ENCODE data around the gene CHGA. TPM values are rescaled to one million over a fixed set of nuclear protein-coding genes. Genes with fewer than 3 reads are reported as not detected.

Gene CHGA, protein sequence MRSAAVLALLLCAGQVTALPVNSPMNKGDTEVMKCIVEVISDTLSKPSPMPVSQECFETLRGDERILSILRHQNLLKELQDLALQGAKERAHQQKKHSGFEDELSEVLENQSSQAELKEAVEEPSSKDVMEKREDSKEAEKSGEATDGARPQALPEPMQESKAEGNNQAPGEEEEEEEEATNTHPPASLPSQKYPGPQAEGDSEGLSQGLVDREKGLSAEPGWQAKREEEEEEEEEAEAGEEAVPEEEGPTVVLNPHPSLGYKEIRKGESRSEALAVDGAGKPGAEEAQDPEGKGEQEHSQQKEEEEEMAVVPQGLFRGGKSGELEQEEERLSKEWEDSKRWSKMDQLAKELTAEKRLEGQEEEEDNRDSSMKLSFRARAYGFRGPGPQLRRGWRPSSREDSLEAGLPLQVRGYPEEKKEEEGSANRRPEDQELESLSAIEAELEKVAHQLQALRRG
- total RNA-seq = under 1 TPM in 2 of 6 experiments, not detected in 4; 0.18 to 0.25 TPM
- long read RNA-seq = 0 reads

DNA sequence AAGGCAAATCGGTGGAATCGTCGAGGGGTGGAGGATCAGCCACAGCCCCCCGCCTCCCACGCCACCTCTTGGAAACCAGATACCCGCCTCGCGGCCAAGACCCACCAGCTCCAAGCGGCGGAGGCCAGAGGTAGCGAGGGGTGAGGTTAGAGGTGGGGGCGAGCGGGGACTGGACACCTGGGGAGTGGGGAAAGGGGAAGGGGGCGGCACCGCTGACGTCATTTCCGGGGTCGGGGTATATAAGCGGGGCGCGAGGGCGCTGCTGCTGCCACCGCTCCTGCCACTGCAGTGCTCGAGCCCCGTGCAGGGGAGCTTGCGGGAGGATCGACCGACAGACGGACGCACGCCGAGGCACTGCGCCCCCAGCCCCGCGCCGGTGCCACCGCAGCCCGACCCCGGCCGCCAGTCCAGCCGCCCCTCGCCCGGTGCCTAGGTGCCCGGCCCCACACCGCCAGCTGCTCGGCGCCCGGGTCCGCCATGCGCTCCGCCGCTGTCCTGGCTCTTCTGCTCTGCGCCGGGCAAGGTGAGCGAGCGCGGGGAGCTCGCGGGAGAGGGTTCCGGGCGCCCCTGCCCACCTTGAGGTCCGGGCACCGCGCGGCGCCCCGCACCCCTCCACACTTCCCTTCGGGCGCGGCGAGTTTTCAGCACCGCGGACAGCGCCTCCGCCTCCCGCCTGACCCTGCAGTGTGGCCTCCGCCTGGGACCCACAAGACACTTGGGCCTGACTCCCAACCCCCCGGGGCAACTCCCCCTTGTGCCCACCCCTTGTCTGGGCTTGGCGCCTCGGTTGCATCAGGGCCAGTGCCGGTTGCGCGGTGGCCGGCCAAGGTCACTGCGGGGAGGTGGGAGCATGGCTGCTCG, at the start of gene CHGA:
Gene CHGA (plus strand): TSS at position 268 of the 861 bp plus-strand sequence. CDS start 210 bp downstream, at position 478.
- Histone ChIP-seq H3K4me3 (no peak within 1 kb of the TSS), H3K27ac (no peak within 1 kb of the TSS), H3K9me3 (no peaks in the 10 kb centered on the region), H3K36me3 (no peaks in the 10 kb centered on the region), H3K27me3 (no peaks in the 10 kb centered on the region), H3K4me1 (peaks cover 0 to 4% (median 0%) of the 10 kb centered on the region in 4 donors)
- intact Hi-C loops (cut with DNase I) = no loop called here
- ATAC-seq (peak; percentile 60 to 81 (median 66)), DNase-seq (peak in 1 of 3 donors; percentile 49)
- TF ChIP-seq, protein P1, sequence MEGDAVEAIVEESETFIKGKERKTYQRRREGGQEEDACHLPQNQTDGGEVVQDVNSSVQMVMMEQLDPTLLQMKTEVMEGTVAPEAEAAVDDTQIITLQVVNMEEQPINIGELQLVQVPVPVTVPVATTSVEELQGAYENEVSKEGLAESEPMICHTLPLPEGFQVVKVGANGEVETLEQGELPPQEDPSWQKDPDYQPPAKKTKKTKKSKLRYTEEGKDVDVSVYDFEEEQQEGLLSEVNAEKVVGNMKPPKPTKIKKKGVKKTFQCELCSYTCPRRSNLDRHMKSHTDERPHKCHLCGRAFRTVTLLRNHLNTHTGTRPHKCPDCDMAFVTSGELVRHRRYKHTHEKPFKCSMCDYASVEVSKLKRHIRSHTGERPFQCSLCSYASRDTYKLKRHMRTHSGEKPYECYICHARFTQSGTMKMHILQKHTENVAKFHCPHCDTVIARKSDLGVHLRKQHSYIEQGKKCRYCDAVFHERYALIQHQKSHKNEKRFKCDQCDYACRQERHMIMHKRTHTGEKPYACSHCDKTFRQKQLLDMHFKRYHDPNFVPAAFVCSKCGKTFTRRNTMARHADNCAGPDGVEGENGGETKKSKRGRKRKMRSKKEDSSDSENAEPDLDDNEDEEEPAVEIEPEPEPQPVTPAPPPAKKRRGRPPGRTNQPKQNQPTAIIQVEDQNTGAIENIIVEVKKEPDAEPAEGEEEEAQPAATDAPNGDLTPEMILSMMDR (IDR thresholded peaks at IDR 0.05) = no peak
- no peak for TF ChIP-seq POLR2A (IDR thresholded peaks at IDR 0.05)
- WGBS (ENCODE audit: insufficient coverage, low coverage, low lambda C conversion rate, missing lambda C conversion rate) = 7% methylated on average over 19 of the region's 86 CpGs

DNA sequence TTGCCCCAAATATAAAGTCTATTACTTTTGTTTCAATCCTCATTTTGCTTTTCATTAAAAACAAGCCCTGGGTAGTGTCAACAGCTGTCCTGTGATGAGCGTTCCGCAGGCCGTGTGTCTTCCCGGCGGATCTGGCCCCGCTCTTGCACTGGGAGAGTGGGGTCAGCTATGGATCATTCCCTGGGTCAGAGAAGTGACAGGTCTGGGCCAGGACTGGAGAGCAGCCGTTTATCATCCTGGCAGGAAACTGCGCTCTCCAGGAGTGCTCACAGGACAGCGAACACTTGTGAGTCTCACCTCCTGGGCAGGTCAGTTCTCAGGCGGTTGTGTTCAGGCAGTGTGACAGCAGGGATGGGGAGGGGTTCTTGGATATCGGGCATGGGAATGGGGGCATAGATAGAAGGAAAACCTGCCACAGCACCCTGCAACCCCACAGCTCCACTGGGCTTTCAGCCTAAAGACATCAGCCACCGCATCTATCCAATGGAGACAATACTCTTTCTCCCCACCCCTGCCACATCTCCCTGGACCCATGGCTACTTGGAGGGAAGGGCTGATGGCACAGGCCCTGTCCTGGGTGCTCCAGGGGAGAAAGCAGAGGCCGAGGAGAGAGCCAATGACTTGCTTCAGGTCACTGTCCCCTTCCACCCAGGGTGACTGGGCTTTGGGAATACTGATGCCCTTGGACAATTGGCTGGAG, 47.8 kb upstream of the CHGA start:
- ATAC-seq (no peak), DNase-seq (no peak)
- H3K27ac ChIP-seq = no peak overlapping the region
- peaks cover 0 to 17% (median 10%) of the 10 kb centered on the region in 4 donors for H3K4me1 ChIP-seq
- intact Hi-C loops (cut with DNase I) = no loop called here
- 70% methylated on average over 8 of the region's 13 CpGs for WGBS (ENCODE audit: insufficient coverage, low coverage, low lambda C conversion rate, missing lambda C conversion rate)
- no peak overlapping the region for H3K4me3 ChIP-seq
- H3K9me3 ChIP-seq = no peaks in the 10 kb centered on the region
- no peaks in the 10 kb centered on the region for H3K27me3 ChIP-seq
- TF ChIP-seq, protein P1 (IDR thresholded peaks at IDR 0.05) = no peak
- TF ChIP-seq POLR2A (IDR thresholded peaks at IDR 0.05) = no peak
- H3K36me3 ChIP-seq = no peaks in the 10 kb centered on the region

DNA sequence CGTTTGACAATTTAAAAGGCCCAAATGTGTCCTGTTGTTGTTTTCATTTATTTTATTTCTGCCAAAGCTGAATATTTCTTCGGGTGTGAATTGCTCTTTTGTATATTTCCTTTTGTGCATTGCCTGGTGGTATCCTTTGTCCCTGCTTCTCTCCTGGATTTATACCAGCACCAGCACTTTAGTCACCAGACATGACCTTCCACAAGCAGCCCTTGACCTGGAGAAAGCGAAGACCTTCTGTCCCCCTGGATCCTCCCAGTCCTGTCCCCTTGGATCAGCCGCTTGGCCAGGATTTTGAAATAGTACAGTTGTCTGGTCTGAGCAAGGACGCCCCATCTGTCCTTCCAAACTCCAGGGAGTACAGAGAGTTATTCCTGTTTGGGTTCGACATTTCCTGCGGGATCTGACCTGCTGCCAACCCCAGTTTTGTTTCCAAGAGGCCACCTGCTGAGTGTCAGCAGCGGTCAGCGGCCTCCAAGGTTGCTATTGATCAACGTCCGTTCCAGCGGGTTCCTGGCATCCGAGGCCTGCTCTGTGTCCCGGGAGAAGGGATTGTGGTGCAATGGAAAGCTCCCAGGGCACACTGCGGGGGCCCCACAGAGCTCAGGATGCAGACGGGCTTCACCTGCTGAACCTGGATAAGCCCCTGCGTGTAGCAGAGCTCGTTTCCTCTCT, 45.1 kb upstream of the CHGA start:
- Histone ChIP-seq H3K36me3 (no peaks in the 10 kb centered on the region), H3K27ac (peak overlapping the region; percentile 9 to 65 (median 43)), H3K4me1 (peaks cover 0 to 22% (median 10%) of the 10 kb centered on the region in 4 donors), H3K4me3 (no peak overlapping the region), H3K27me3 (no peaks in the 10 kb centered on the region), H3K9me3 (no peaks in the 10 kb centered on the region)
- peak; percentile 84 to 95 (median 93) for DNase-seq
- TF ChIP-seq, protein P1 (IDR thresholded peaks at IDR 0.05) = no peak
- TF ChIP-seq POLR2A (IDR thresholded peaks at IDR 0.05) = no peak
- peak; percentile 87 to 94 (median 92) for ATAC-seq
- intact Hi-C loops (cut with DNase I) = no loop called here
- 17% methylated on average over 13 of the region's 18 CpGs for WGBS (ENCODE audit: insufficient coverage, low coverage, low lambda C conversion rate, missing lambda C conversion rate)

DNA sequence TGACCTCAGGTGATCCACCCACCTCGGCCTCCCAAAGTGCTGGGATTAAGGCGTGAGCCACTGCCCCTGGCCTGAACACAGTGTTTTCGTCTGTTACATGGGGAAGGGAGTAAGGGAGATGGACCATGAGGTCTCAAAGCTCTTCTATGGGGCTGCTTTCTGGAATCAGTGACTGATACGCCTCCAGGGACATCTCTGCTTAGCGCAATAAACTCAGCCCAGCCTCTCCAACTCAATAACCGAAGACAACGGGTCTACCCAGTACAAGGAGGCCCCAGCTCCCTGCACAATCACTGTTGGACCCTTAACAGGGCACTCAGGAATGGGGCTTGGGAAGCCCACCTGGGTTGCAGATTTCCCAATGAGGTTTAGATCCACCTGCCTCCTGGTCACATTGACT, 42.6 kb upstream of the CHGA start:
- Histone ChIP-seq H3K4me3 (no peak overlapping the region), H3K9me3 (no peaks in the 10 kb centered on the region), H3K27me3 (no peaks in the 10 kb centered on the region), H3K4me1 (peaks cover 0 to 22% (median 10%) of the 10 kb centered on the region in 4 donors), H3K36me3 (no peaks in the 10 kb centered on the region), H3K27ac (peak overlapping the region in 1 of 3 donors; percentile 22)
- no peak for TF ChIP-seq POLR2A (IDR thresholded peaks at IDR 0.05)
- TF ChIP-seq, protein P1 (IDR thresholded peaks at IDR 0.05) = no peak
- WGBS (ENCODE audit: insufficient coverage, low coverage, low lambda C conversion rate, missing lambda C conversion rate) = 60% methylated on average over 1 of the region's 7 CpGs
- ATAC-seq (no peak), DNase-seq (no peak)
- intact Hi-C loops (cut with DNase I) = loop anchor here in 1 of 2 donors (10.0 kb wide), 1 partner anchor 64 kb away; no protein-coding TSS in a partner anchor

Data from right lobe of liver (tissue), 6 donors.